Lung (tissue), 12 donors: ENCODE data around the gene NAB2. TPM values are rescaled to one million over a fixed set of nuclear protein-coding genes. Genes with fewer than 3 reads are reported as not detected.

Experiments used
- ATAC-seq: fragments of 200-7000 bp; cut with Tn5 transposase; one replicate; pipeline ENCODE4 v1.9.1; 2020; ENCODE audit warnings: moderate number of reproducible peaks; ENCODE audit not compliant: insufficient read depth, low FRiP score
- DNase-seq, 3 donors: peaks; one replicate each; pipeline ENCODE4 v3.0.0-alpha.2; 2013 to 2017
- H3K27ac ChIP-seq, 2 donors: one replicate each; pipeline ENCODE4 v1.5.1; 2013; ENCODE audit warnings: mild to moderate bottlenecking in 2 of 2, moderate library complexity in 2 of 2, control low read depth in 1 of 2, inconsistent platforms in 1 of 2, low read depth in 1 of 2, low read length in 1 of 2
- H3K27me3 ChIP-seq, 3 donors: one replicate each; pipeline ENCODE4 v1.5.1; 2013; ENCODE audit warnings: low read length in 2 of 3; ENCODE audit not compliant: control insufficient read depth in 3 of 3, insufficient read depth in 3 of 3
- H3K36me3 ChIP-seq, 4 donors: one replicate each; pipeline ENCODE4 v1.5.1; 2013; ENCODE audit warnings: low read length in 4 of 4, mild to moderate bottlenecking in 1 of 4, moderate library complexity in 1 of 4; ENCODE audit not compliant: control insufficient read depth in 4 of 4, insufficient read depth in 4 of 4
- H3K4me1 ChIP-seq, 5 donors: one replicate each; pipeline ENCODE4 v1.5.1; 2013; ENCODE audit warnings: low read length in 5 of 5, mild to moderate bottlenecking in 2 of 5, moderate library complexity in 1 of 5; ENCODE audit not compliant: control insufficient read depth in 5 of 5, insufficient read depth in 5 of 5
- H3K4me3 ChIP-seq: one replicate; pipeline ENCODE4 v1.5.1; 2013; ENCODE audit warnings: mild to moderate bottlenecking, control low read depth, moderate library complexity
- H3K9ac ChIP-seq, 2 donors: one replicate each; pipeline ENCODE4 v1.5.1; 2013; ENCODE audit warnings: low read length in 2 of 2, control low read depth in 1 of 2; ENCODE audit not compliant: insufficient read depth in 1 of 2
- H3K9me3 ChIP-seq, 4 donors: one replicate each; pipeline ENCODE4 v1.5.1; 2013; ENCODE audit warnings: low read length in 3 of 4, mild to moderate bottlenecking in 1 of 4, moderate library complexity in 1 of 4; ENCODE audit not compliant: control insufficient read depth in 4 of 4, insufficient read depth in 3 of 4
- WGBS, 2 donors: extraction: QIAGEN DNeasy Blood & Tissue Kit; methylation state at CpG; one replicate each; pipeline ENCODE4 v1.1.7; 2013; 5-methylcytosine and 5-hydroxymethylcytosine counted together
- polyA plus RNA-seq, 2 donors: library from polyadenylated mRNA; stranded (reverse); fragments of 200-250 nt; gene quantifications; one replicate each; pipeline ENCODE4 v1.2.1, GENCODE V29; 2013
- total RNA-seq, 2 donors: library from RNA; depleted of rRNA in 1 of 2; stranded (reverse); fragments of >200 nt in 1 of 2; gene quantifications; one replicate each; pipeline ENCODE4 v1.2.1, GENCODE V29; 2014 to 2021
- TF ChIP-seq, protein P1 (sequence below): IDR thresholded peaks from 2 replicates; pipeline ENCODE4 v1.5.1; 2012; ENCODE audit warnings: mild to moderate bottlenecking; ENCODE audit errors: control extremely low read depth, extremely low read depth
- donor health status: control.
- donor health status: control.
- donor health status: Bipolar disorder and iron deficiency.
- donor health status: healthy.
- donor health status: DM: yes; HTN: yes; CAD: no.

NAB2 gene
- total and polyA plus RNA-seq, 4 donors: 16.7 to 51.3 (median 38.9) TPM

DNA sequence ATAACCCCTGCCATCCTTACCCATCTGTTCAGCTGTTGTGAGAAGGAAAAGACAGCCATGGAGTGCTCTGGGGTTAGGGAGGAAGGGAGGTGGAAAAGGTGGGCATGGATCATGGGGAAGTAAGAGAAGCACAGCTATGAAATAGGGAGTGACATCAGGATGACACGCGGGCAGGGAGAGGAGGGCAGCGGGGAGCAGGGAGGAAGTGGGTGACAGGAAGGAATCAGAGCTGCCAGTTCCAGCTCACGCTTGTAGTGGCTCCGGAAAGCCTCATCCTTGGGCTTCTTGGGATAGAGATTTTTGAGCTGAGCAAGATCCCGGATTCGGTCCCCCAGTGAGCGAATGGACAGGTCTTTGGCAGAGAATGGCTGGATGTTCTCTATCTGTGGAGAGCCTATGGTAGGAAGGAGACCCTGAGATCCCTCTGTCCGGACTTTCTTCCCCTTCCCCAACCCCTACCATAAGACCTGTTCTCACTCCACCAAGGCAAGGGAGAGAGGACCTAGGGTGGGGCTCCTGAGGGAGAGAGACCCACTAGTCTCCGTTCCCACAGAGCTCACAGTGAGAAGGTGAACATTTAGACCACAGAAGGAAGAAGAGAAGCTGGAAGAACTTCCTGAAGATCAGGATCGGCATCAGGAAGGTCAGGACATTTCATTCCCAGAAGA is 10.3 kb downstream of the NAB2 start:
- TF ChIP-seq, protein P1, sequence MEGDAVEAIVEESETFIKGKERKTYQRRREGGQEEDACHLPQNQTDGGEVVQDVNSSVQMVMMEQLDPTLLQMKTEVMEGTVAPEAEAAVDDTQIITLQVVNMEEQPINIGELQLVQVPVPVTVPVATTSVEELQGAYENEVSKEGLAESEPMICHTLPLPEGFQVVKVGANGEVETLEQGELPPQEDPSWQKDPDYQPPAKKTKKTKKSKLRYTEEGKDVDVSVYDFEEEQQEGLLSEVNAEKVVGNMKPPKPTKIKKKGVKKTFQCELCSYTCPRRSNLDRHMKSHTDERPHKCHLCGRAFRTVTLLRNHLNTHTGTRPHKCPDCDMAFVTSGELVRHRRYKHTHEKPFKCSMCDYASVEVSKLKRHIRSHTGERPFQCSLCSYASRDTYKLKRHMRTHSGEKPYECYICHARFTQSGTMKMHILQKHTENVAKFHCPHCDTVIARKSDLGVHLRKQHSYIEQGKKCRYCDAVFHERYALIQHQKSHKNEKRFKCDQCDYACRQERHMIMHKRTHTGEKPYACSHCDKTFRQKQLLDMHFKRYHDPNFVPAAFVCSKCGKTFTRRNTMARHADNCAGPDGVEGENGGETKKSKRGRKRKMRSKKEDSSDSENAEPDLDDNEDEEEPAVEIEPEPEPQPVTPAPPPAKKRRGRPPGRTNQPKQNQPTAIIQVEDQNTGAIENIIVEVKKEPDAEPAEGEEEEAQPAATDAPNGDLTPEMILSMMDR: no peak
- Histone ChIP-seq H3K9me3 (no peaks in the 10 kb centered on the region), H3K27ac (peak overlapping the region in 1 of 2 donors; percentile 5), H3K36me3 (peaks cover 4 to 65% (median 56%) of the 10 kb centered on the region in 4 donors), H3K9ac (no peak overlapping the region), H3K4me1 (peaks cover 0 to 8% (median 5%) of the 10 kb centered on the region in 5 donors), H3K27me3 (no peaks in the 10 kb centered on the region), H3K4me3 (no peak overlapping the region)
- ATAC-seq: no peak
- DNase-seq: no peak
- WGBS, 2 donors: 64 to 66% methylated on average over 11 of the region's 11 CpGs

DNA sequence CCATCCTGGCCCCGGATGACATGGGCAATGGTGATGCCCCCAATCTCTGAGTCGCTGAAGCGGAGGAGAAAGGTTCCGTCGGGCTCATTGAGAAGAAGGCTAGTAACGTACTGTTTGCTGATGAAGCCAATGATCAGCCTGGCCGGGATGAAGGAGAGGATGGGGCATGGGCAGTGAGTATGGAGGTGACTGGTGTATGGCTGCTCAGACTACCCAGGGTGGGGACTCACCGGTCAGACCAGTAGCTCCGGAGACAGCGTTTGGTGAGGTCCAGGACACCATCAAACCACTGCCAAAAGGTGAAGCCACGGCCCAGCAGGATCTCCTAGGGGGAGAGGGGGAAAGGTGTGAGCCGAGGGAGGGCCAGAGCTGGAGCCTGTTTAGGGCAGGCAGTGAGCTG is 10.9 kb downstream of the NAB2 start:
- Histone ChIP-seq H3K27ac (no peak overlapping the region), H3K36me3 (peaks cover 4 to 65% (median 53%) of the 10 kb centered on the region in 4 donors), H3K9ac (no peak overlapping the region), H3K27me3 (no peaks in the 10 kb centered on the region), H3K4me3 (no peak overlapping the region), H3K9me3 (no peaks in the 10 kb centered on the region), H3K4me1 (peaks cover 0 to 4% (median 0%) of the 10 kb centered on the region in 5 donors)
- DNase-seq: no peak
- TF ChIP-seq, protein P1: no peak
- 87 to 89% methylated on average over 12 of the region's 12 CpGs for WGBS, 2 donors
- no peak for ATAC-seq

DNA sequence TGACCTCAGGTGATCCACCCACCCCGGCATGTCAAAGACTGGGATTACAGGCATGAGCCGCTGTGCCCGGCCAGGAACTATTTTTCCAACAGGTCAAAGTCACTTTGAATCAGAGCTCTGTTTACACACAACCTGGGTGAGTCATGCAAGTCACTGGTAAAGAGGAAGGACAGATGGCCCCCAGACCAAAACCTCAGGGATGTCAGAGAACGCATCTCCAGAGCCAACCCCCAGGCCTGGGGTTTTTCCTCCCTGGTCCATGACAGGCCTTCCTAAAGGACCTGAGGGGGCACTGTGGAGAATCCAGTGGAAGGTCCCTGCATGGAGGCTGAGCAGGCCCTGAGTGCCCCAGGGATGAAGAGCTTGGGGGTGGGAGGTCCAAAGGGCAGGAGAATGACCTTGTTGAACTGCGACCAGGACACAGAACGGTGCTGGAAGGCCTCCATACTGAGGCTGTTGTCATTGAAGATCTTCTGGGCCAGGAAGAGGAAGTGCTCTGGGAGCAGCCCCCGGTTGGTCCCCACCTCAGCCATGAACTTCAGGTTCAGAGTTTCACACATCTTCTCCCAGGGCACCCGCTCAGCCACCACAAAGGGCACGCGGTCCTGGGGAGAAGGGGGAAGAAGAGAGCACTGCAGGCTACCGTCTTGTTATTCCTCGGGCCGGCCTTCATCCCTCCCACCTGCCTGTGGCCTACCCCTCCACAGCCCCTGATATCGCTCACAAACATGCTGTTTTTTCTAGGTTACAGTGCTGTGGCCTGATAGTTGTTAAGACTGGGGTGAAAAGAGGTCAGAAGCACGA is 13.2 kb downstream of the NAB2 start:
- peak overlapping the region in 1 of 2 donors; percentile 3 for H3K27ac ChIP-seq
- TF ChIP-seq, protein P1: no peak
- H3K36me3 ChIP-seq: peaks cover 0 to 66% (median 50%) of the 10 kb centered on the region in 4 donors
- H3K27me3 ChIP-seq: no peaks in the 10 kb centered on the region
- no peak overlapping the region for H3K4me3 ChIP-seq
- no peak for DNase-seq
- no peak for ATAC-seq
- H3K9me3 ChIP-seq: no peaks in the 10 kb centered on the region
- H3K9ac ChIP-seq: no peak overlapping the region
- no peaks in the 10 kb centered on the region for H3K4me1 ChIP-seq
- WGBS, 2 donors: 72 to 73% methylated on average over 15 of the region's 15 CpGs
